Measurements from ENCODE around the gene KCTD2.
A peak's percentile ranks its signal among the peaks of the same experiment; 100 is the strongest.

The KCTD2 gene

DNA sequence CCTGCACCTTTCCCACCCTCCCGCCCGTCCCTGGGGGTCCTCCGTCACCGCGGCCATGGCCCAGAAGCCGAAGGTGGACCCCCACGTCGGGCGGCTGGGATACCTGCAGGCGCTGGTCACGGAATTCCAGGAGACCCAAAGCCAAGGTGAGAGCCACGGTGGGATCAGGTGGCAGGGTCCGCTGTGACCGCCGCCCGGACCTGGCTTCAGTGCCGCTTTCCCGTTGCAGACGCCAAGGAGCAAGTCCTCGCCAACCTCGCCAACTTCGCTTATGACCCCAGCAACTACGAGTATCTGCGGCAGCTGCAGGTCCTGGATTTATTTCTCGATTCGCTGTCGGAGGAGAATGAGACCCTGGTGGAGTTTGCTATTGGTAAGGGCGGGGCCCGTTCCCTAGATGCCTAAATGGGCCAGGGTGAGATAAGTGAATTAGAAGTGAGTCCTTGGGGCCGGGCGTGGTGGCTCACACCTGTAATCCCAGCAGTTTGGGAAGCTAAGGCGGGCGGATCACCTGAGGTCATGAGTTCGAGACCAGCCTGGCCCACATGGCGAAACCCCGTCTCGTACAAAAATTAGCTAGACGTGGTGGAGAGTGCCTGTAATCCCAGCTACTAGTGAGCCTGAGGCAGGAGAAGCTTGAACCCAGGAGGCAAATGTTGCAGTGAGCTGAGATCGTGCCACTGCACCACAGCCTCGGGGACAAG is 63.4 kb downstream of the KCTD2 start:
- Histone ChIP-seq H3K4ac (ENCODE audit: low read depth, low read length) (no peak overlapping the region), H3K27ac (ENCODE audit: low read depth, low read length) (peak overlapping the region; percentile 71), H3K9ac (ENCODE audit: low read length) (peak overlapping the region; percentile 90), H3K36me3 (ENCODE audit: control insufficient read depth, insufficient read depth, low read length) (peaks cover 2% of the 10 kb centered on the region), H2BK15ac (replicated peaks; ENCODE audit: low read depth) (no peak overlapping the region), H2BK120ac (ENCODE audit: low read depth, low read length) (peak overlapping the region; percentile 33), H3K56ac (ENCODE audit: low read length) (peak overlapping the region; percentile 96), H3K18ac (ENCODE audit: low read length) (peak overlapping the region; percentile 93), H3K4me1 (ENCODE audit: control insufficient read depth, low read depth, low read length) (peaks cover 2% of the 10 kb centered on the region), H3K79me1 (ENCODE audit: low read length) (peaks cover 9% of the 10 kb centered on the region), H3K79me2 (ENCODE audit: control insufficient read depth, insufficient read depth, low read length) (no peaks in the 10 kb centered on the region), H4K8ac (ENCODE audit: low read depth, low read length) (no peak overlapping the region), H3K27me3 (ENCODE audit: insufficient read depth, low read length, poor library complexity) (no peaks in the 10 kb centered on the region), H3K4me2 (ENCODE audit: low read length) (peak overlapping the region; percentile 98), H2AK5ac (ENCODE audit: low read length) (peak overlapping the region; percentile 65), H2BK5ac (ENCODE audit: low read length) (no peak overlapping the region), H3K23ac (ENCODE audit: low read length) (peak overlapping the region; percentile 94), H4K5ac (ENCODE audit: low read length) (no peak overlapping the region), H3K4me3 (ENCODE audit: low read length) (peak overlapping the region; percentile 93)
- peak; percentile 50 for DNase-seq
- WGBS (ENCODE audit: extremely low coverage, insufficient coverage, low lambda C conversion rate), result no CpG with 5 or more reads among the region's 40 CpGs

DNA sequence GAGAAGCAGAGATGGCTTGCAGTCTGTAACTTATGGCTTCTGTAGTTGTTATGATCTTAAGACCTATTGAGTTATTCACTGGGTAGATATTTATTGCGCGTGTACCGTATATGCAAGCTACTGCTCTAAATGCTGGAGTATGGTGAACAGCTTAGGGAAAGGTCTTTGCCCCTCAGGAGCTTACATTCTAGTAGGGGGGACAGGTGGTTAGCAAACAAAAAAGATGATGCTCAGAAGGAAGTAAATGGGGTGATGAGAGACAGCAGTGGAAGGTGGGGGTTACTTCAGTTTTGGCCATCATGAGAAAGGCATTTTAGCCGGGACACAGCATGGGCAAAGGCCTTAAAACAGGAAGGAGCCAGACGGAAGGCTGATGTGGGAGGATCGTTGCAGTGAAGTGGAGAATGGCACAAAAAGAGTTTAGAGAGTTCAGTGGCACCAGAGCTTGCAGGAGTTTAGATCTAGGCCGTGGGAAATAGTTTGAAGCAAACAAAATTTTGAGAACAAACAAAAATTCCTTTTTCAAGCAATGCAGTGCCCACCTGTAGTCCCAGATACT is 64.8 kb downstream of the KCTD2 start:
- H3K79me1 ChIP-seq (ENCODE audit: low read length), result peaks cover 9% of the 10 kb centered on the region
- no peak overlapping the region for H2BK5ac ChIP-seq (ENCODE audit: low read length)
- WGBS (ENCODE audit: extremely low coverage, insufficient coverage, low lambda C conversion rate), result no CpG with 5 or more reads among the region's 7 CpGs
- H3K79me2 ChIP-seq (ENCODE audit: control insufficient read depth, insufficient read depth, low read length), result no peaks in the 10 kb centered on the region
- H3K23ac ChIP-seq (ENCODE audit: low read length), result no peak overlapping the region
- H2BK120ac ChIP-seq (ENCODE audit: low read depth, low read length), result no peak overlapping the region
- H3K27me3 ChIP-seq (ENCODE audit: insufficient read depth, low read length, poor library complexity), result no peaks in the 10 kb centered on the region
- DNase-seq, result no peak
- H3K4me1 ChIP-seq (ENCODE audit: control insufficient read depth, low read depth, low read length), result no peaks in the 10 kb centered on the region
- H4K8ac ChIP-seq (ENCODE audit: low read depth, low read length), result no peak overlapping the region
- H3K56ac ChIP-seq (ENCODE audit: low read length), result no peak overlapping the region
- H2BK15ac ChIP-seq (replicated peaks; ENCODE audit: low read depth), result no peak overlapping the region
- H3K9ac ChIP-seq (ENCODE audit: low read length), result peak overlapping the region; percentile 3
- H3K36me3 ChIP-seq (ENCODE audit: control insufficient read depth, insufficient read depth, low read length), result no peaks in the 10 kb centered on the region
- H4K5ac ChIP-seq (ENCODE audit: low read length), result no peak overlapping the region
- no peak overlapping the region for H3K4me2 ChIP-seq (ENCODE audit: low read length)
- H3K18ac ChIP-seq (ENCODE audit: low read length), result no peak overlapping the region
- H3K27ac ChIP-seq (ENCODE audit: low read depth, low read length), result no peak overlapping the region
- no peak overlapping the region for H2AK5ac ChIP-seq (ENCODE audit: low read length)
- H3K4ac ChIP-seq (ENCODE audit: low read depth, low read length), result no peak overlapping the region
- H3K4me3 ChIP-seq (ENCODE audit: low read length), result no peak overlapping the region

GRCh38 chr17:75113798-75114551 is 67.0 kb downstream of the KCTD2 start:
- no peak overlapping the region for H2BK120ac ChIP-seq (ENCODE audit: low read depth, low read length)
- H3K4me3 ChIP-seq (ENCODE audit: low read length), result no peak overlapping the region
- WGBS (ENCODE audit: extremely low coverage, insufficient coverage, low lambda C conversion rate), result no CpG with 5 or more reads among the region's 22 CpGs
- H3K9ac ChIP-seq (ENCODE audit: low read length), result peak overlapping the region; percentile 58
- H4K5ac ChIP-seq (ENCODE audit: low read length), result no peak overlapping the region
- no peak overlapping the region for H3K27ac ChIP-seq (ENCODE audit: low read depth, low read length)
- H3K4me2 ChIP-seq (ENCODE audit: low read length), result peak overlapping the region; percentile 13
- H3K56ac ChIP-seq (ENCODE audit: low read length), result peak overlapping the region; percentile 66
- H2BK15ac ChIP-seq (replicated peaks; ENCODE audit: low read depth), result no peak overlapping the region
- no peaks in the 10 kb centered on the region for H3K79me2 ChIP-seq (ENCODE audit: control insufficient read depth, insufficient read depth, low read length)
- no peaks in the 10 kb centered on the region for H3K4me1 ChIP-seq (ENCODE audit: control insufficient read depth, low read depth, low read length)
- no peaks in the 10 kb centered on the region for H3K27me3 ChIP-seq (ENCODE audit: insufficient read depth, low read length, poor library complexity)
- peaks cover 9% of the 10 kb centered on the region for H3K79me1 ChIP-seq (ENCODE audit: low read length)
- H3K23ac ChIP-seq (ENCODE audit: low read length), result no peak overlapping the region
- no peak overlapping the region for H4K8ac ChIP-seq (ENCODE audit: low read depth, low read length)
- DNase-seq, result peak; percentile 91
- no peak overlapping the region for H3K18ac ChIP-seq (ENCODE audit: low read length)
- H2BK5ac ChIP-seq (ENCODE audit: low read length), result peak overlapping the region; percentile 20
- H3K36me3 ChIP-seq (ENCODE audit: control insufficient read depth, insufficient read depth, low read length), result no peaks in the 10 kb centered on the region
- no peak overlapping the region for H3K4ac ChIP-seq (ENCODE audit: low read depth, low read length)
- H2AK5ac ChIP-seq (ENCODE audit: low read length), result no peak overlapping the region

DNA sequence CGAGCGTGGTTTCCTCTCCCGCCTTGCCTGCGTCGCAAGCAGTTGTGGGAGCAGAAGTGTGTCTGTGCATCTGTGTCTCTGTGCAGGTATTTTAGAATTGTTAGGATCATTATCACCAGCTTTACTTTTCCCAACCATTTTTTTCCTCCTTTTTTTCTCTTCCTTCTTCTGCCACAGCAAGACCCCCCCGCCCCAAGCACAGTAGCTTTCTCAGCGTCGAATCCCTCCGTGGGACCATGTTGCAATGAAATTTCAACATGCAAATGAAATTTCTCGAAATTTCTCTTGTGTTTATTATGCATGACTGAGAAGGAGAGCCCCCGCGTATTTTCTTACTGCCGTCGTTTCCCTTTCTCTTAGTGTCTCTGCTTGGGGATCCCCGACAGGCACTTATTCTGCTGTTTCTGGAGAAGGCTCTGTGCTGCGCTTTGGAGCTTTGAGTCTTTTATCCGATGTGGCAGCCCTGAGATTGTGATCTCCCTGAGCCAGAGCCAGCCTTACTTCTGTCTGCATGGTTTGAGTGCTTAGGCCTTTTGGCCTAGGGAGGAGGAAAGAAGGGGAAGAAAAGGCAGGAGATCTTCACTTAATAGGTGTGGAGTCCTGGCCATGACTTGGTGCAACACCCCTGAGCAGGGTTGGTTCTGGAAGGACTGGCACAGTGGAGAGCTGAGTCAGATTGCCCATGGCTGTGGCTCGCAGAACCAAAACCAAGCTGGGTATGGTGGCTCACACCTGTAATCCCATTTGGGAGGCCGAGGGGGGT is 67.7 kb downstream of the KCTD2 start:
- H3K56ac ChIP-seq (ENCODE audit: low read length), result peak overlapping the region; percentile 66
- no peak overlapping the region for H3K27ac ChIP-seq (ENCODE audit: low read depth, low read length)
- H3K36me3 ChIP-seq (ENCODE audit: control insufficient read depth, insufficient read depth, low read length), result no peaks in the 10 kb centered on the region
- DNase-seq, result no peak
- H3K79me1 ChIP-seq (ENCODE audit: low read length), result peaks cover 9% of the 10 kb centered on the region
- no peak overlapping the region for H4K8ac ChIP-seq (ENCODE audit: low read depth, low read length)
- no peaks in the 10 kb centered on the region for H3K4me1 ChIP-seq (ENCODE audit: control insufficient read depth, low read depth, low read length)
- no peak overlapping the region for H3K18ac ChIP-seq (ENCODE audit: low read length)
- WGBS (ENCODE audit: extremely low coverage, insufficient coverage, low lambda C conversion rate), result no CpG with 5 or more reads among the region's 19 CpGs
- H2BK15ac ChIP-seq (replicated peaks; ENCODE audit: low read depth), result no peak overlapping the region
- peak overlapping the region; percentile 58 for H3K9ac ChIP-seq (ENCODE audit: low read length)
- peak overlapping the region; percentile 20 for H2BK5ac ChIP-seq (ENCODE audit: low read length)
- no peak overlapping the region for H2BK120ac ChIP-seq (ENCODE audit: low read depth, low read length)
- no peak overlapping the region for H3K23ac ChIP-seq (ENCODE audit: low read length)
- no peak overlapping the region for H3K4me3 ChIP-seq (ENCODE audit: low read length)
- no peak overlapping the region for H3K4me2 ChIP-seq (ENCODE audit: low read length)
- H4K5ac ChIP-seq (ENCODE audit: low read length), result no peak overlapping the region
- no peak overlapping the region for H3K4ac ChIP-seq (ENCODE audit: low read depth, low read length)
- H3K79me2 ChIP-seq (ENCODE audit: control insufficient read depth, insufficient read depth, low read length), result no peaks in the 10 kb centered on the region
- H2AK5ac ChIP-seq (ENCODE audit: low read length), result no peak overlapping the region
- H3K27me3 ChIP-seq (ENCODE audit: insufficient read depth, low read length, poor library complexity), result no peaks in the 10 kb centered on the region
